HG03575 (cell line): Measurements from ENCODE around the gene BAD.
"Not testable (repeated sequence)": the region's sequence is repeated elsewhere in the genome, so short reads cannot be mapped to it uniquely, and the experiment has no call there.

Experiments
- ATAC-seq: cut with Tn5 transposase; IDR thresholded peaks from one replicate; pipeline ENCODE4 v1.9.1; 2021; ENCODE audit not compliant: unreplicated experiment, insufficient number of reproducible peaks, low FRiP score; ENCODE audit errors: extremely low read depth

The BAD gene

DNA sequence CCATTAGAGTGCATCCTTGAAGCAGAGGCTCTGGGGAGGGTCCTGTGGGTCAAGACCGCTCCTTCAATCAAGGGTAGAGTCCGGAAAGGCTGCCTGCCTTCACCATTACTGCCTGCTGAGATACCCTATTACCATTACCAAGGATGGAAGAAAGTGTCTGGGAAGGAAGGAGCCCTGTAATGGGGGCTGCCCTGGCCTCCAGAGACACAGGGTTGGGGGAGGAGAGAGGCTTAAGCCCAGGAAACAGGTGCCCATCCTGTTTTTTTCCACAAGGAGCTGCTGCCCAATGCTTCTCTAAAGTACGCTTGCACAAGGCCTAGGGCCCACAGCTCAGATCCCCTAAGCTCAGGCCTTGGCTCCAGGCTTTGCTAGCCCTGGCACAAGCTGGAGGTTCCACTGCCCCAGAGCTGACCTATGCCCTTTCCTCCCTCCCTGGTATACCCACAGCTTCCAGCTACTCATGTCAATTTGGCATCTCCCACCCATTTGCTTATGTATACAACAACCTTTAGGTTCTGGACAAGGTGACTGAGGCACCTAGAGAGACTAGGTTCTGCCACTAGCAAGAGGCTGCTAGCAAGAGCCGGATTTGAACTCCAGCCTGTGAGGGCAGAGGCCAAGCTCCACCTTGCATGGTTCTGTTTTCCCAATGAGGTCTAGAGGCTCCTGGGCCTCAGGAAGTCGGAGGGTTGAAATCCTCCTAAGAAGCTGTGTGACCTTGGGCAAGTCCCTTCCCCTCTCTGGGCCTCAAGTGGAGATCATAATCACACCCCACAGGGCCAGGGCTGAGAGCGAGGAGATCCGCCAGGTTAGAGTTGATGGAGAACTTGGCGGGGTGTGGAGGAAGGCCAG, 34.7 kb downstream of the BAD start:
- no peak for ATAC-seq

DNA sequence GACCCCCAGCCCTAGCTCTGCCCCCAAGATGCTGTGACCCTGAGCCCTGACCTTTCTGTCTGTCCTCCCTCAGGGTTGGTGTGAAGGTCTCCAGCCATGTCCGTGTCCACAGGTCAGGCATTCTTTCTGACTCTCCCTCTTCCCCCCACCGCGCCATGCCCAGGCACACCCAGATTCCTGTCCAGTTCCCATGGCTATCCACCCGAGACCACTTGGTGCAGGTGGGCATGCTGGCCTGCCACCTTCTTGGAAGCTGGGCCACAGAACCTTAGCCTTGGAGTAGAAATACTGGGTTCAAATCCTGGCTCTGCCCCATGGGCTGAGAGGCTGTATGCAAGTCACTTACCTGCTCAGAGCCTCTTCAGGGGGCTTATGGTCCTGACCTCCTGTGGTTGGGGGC, 35.4 kb downstream of the BAD start:
- no peak for ATAC-seq

- no peak for ATAC-seq
Observed at GRCh38 chr11:64248578-64248977, 35.9 kb downstream of the BAD start.

DNA sequence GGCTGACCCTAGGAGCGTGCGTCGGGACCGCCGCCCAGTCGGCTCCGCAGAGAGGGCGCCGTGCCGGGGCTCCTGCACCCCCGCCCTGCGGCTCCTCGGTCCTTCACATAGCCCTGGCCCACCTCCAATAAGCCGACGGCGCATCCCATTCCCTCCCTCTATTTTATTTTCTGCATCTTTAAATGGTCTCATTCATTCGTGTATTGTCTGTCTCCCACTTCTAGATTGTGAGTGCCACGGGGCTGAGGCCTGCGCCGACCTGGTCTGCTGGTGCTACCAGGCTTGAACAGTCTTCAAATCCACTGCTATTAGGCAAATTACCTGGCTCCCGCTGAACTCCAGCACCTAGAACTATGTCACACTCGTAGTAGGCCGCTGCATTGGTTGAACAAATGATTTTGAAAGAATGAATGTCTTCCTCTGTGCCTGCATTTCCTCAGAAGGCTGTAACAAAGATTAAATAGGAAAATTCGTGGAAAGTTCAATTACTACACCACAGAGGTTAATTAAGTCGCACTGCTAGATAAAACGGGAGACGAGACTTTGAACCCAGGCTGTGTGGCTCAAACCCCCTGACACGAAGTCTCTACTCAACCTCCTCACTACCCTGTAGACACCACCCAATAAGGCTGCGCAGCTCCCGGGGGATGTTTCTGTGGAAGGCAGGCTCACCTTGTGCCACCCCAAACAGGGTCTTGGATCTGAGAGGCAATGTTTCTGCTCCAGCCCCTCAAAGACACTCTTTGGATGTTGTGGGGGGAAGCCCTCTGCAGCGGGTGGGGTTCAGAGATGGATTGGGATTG, 36.5 kb downstream of the BAD start:
- ATAC-seq, result no peak

- no peak for ATAC-seq
Observed at GRCh38 chr11:64246871-64247728, 37.4 kb downstream of the BAD start, which contains the start of gene PPP1R14B. TSS of gene PPP1R14B (minus strand) at chr11:64246943. CDS start at chr11:64246673, 270 bp downstream.

DNA sequence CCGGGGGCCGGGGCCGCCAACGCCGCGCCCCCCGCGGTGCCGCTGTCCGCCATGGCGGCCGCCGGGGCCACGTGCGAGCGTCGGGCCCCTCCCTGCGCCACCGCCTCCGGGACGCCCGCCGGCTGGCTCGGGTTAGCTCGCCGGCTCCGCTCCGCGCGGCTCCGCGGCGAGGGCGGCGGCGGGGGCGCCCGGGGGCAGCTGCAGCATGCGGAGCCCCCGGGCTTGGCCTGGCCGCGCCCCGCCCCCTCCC, 37.9 kb downstream of the BAD start:
- ATAC-seq, result not testable (repeated sequence)

- ATAC-seq, result no peak
Observed at GRCh38 chr11:64245797-64246620, 38.5 kb downstream of the BAD start.

DNA sequence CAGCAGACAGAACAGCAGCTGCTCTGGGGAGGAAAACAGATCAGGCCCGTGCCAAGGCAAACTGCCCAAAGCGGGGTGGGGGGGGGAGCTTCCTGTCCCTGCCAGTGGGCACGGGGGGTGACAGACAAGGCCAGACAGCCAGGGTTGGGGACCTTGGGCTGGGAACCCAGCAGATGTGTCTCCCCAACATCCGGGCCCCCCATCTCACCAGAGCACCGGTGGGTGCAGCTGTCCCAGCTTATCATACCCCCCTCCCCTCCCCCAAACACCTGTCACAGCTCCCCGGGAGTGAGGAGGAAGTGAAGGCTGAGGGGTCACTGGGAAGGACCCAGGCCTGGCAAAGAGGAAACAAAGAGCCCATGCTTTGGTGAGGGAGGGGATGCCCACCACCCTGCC, 39.1 kb downstream of the BAD start:
- ATAC-seq, result no peak

GRCh38 chr11:64244966-64245365, 39.5 kb downstream of the BAD start:
- no peak for ATAC-seq

DNA sequence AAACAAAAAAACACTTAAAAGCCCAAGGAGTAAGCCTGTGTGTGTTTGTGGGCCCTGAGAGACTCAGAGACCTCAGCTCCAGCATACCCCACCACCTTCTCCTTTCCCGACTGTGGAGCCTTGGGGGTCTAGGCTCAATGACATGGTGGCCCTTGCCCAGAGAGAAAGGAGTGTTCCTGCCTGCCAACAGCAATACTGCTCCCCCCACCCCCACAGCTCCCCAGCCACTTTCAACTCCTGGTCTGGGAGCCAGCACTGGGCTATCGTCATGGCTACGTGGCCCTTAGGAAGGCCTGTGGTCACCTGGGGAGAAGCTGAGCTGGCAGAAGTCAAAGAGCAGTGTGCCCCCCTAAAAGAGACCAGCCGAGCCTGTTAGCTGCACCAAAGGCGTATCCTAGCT, 40.4 kb downstream of the BAD start:
- ATAC-seq, result no peak

DNA sequence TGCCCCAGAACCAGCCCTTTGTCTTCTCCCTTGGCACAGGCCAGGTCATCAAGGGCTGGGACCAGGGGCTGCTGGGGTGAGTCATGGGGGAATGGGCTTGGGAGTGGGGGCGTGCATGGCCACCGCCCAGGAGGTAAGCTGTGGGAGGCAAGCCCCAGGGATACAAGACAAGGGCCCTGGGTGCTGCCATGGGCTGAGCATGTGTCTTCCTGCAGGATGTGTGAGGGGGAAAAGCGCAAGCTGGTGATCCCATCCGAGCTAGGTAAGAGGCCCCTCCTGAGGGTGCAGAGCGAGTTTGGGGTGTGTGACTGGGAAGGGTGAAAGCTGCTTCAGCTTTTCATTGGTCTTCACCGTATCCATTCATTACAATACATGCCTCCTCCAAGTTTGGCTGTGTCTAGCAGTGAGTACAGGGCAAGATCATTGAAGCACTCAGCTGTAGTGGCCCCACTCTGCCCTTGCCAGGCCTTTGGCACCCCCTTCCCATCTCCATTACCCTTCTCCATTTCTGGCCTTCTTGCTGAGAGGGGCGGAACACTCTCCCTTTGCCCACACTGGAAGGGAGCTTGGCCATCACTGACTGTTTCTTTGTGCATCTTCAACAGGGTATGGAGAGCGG, 41.1 kb downstream of the BAD start:
- ATAC-seq, result no peak

DNA sequence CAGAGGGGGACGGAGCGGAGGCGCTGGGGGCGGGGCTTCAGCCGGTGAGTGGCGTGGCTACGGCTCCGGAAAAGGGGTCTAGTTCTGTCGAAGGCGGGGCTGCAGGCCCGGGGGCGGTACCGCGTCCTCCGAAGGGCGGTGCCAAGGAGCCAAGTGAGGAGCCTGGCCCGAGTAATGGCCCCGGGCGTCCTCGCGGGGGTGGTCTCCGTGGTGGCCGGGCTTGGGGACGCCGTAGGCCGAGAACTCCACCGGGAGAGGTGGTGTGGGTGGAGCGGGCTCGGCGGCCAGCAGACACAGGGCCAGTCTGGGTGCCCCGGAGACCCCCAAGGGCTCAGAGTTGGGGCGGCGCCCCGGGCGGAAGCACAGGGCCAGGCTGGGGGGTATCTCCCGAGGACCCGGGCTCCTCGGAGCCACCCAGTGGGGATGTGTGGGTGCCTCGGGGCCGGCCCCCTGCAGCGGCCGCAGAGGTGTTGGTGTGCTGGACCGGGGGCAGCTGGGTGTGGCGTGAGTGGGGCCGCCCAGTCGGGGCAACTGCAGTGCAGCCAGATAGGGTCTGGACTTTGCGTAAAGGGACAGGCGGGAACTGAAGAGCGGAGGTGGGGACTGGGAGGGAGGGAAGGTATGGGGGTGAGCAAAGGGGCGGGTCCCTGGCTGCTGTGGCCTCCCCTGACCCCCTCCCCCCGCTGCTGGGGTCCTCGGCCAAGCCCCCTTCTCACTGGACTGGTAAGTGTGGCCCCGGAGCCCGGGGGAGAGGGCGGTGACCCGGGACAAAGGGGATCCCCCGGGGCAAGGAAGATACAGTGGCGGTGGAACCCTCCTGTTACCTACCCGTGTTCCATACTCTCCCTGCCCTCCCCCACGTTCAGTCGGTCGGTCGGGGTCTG, 42.7 kb downstream of the BAD start:
- ATAC-seq, result no peak

DNA sequence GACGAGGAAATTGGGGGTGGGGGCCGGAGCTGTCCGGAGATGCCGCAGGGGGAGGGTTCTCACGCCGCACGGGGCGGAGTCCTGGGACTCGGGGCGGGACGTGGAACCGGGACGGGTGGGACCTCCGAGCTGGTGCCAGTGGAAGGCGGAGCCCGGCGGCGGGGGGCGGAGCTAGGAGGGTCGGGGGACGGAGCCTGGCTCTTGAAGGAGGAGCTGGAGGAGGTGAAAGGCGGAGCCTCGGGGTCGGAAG, 43.3 kb downstream of the BAD start:
- ATAC-seq, result no peak

DNA sequence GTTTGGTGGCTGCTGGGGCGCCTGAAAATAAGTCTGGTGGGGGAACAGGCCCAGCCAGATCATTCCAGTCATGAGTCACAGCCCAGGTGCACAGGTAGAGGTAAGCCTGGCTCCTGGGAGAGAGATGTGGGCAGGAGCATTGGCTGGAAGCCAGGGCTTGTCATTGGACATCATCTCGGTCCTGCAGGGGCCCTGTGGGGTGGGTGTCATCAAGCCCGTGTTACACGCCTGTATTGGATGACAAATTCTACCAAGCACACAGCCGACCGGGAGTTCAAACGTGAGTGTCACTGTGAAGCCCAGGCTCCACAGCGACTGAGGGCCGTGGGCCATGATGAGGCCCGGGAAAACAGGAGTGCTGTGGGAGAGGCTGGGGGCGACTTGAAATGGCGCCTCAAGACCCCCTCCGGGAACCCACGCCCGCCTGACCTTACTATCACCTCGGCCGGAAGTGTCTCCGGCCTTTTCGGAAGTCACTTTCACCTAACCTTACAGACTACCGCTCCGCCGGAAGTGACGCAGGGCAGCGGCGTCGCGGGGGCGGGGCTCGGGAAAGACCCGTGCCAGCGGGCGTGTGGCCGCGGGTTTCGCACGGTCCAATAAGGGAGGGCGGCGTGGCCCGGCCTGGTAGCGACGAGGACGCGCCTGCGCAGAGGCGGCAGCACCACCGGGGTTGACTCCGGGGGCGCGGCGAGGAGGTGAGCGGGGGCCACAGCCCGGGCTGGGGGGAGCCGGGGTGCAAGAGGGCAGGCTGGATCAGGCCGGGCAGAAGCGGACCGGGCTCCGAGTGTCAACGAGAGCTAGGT, 43.8 kb downstream of the BAD start, which contains the start of gene FKBP2:
TSS of gene FKBP2 (plus strand) at position 661 of the 806 bp plus-strand sequence. CDS start 1,293 bp downstream, outside the sequence.
- no peak for ATAC-seq

DNA sequence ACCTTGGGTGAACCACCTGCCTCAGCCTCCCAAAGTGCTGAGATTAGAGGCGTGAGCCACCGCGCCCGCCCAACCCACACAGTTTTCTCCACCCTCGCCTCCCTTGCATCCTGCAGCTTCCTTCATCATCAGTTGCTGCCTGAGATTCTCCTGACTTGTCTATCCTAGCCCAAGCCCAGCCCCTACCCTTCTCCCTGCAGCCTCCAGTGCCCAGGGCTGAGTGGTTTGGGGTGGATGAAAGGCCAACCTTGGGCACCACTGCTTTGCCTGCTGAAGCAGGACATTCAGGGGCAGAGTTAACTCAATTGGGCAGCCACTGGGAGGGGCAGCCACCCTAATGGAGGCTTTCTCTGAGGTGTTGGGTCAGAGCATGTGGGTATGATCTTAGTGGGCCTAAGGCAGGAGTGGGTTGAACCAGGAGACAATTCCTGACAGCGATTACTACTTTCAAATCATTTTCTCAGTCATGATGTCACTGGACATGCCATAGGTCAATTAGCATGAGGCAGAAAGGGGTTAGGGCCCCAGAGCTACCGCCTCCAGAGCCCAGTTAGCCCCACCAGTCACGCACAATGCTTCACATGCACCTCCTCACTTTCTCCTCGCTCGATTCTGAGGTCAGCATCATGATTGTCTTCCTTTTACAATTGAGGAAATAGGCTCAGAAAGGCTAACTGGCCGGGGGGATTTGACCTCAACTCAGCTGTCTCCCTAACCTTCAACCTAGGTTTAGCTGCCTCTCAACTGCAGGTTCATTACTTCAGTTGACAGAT, 44.6 kb downstream of the BAD start:
- ATAC-seq, result no peak

DNA sequence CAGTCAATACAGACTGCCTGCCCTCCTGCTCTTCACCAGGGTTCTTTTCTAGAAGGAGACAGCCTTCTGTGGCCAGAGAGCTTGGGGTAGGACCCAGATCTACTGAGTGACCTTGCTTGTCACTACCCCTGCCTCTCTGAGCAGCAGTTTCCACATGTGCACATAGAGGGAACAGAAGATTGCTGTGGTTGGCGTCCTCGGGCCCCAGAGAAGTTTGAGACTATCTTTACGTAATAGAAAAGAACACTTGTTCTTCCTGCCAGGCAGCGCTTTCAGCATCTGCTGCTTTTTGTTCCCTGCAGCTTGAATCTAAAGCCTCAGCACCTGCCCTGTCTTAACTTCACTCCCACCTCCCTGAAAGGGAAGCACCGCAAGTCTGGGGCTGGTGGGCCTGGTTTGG, 45.5 kb downstream of the BAD start:
- ATAC-seq, result no peak
